SK-N-MC (cell line): Measurements from ENCODE around the gene TRIM5.

Source experiments
- EZH2 ChIP-seq: fragments of 200-600 bp; sonication (generic); IDR thresholded peaks from one replicate; pipeline ENCODE4 v1.6.1; 2017; ENCODE audit warnings: antibody characterized with exemption
- FOXP2 ChIP-seq: optimal IDR thresholded peaks from 2 replicates; pipeline ENCODE3; 2011; ENCODE audit warnings: mild to moderate bottlenecking, moderate library complexity; ENCODE audit not compliant: insufficient read depth; ENCODE audit errors: extremely low read length, control extremely low read depth
- POLR2AphosphoS5 ChIP-seq: IDR thresholded peaks from 2 replicates; pipeline ENCODE4 v1.6.1; 2012; ENCODE audit warnings: mild to moderate bottlenecking, low read depth, low read length, borderline replicate concordance

- TF ChIP-seq POLR2AphosphoS5 (no peak), EZH2 (no peak), FOXP2 (no peak)
These were observed 58.7 kb downstream of the TRIM5 start for GRCh38 chr11:5626196-5626595.
